Hematopoietic multipotent progenitor cell (in vitro differentiated cells): ENCODE measurements around the gene CCDC187. TPM values are rescaled to one million over a fixed set of nuclear protein-coding genes. Genes with fewer than 3 reads are reported as not detected.
"Not testable (repeated sequence)": the region's sequence is repeated elsewhere in the genome, so short reads cannot be mapped to it uniquely, and the experiment has no call there.

ENCODE experiments used
- DNase-seq, 3 donors: peaks; one replicate each; pipeline ENCODE4 v3.0.0-alpha.2; 2011 to 2015; ENCODE audit warnings: low read depth in 2 of 3, low spot score in 2 of 3
- total RNA-seq: library from RNA; depleted of rRNA; stranded (reverse); fragments of >200 nt; gene quantifications from one replicate; pipeline ENCODE4 v1.2.3, GENCODE V29; 2012

CCDC187 gene
- total RNA-seq = 0.81 TPM

DNA sequence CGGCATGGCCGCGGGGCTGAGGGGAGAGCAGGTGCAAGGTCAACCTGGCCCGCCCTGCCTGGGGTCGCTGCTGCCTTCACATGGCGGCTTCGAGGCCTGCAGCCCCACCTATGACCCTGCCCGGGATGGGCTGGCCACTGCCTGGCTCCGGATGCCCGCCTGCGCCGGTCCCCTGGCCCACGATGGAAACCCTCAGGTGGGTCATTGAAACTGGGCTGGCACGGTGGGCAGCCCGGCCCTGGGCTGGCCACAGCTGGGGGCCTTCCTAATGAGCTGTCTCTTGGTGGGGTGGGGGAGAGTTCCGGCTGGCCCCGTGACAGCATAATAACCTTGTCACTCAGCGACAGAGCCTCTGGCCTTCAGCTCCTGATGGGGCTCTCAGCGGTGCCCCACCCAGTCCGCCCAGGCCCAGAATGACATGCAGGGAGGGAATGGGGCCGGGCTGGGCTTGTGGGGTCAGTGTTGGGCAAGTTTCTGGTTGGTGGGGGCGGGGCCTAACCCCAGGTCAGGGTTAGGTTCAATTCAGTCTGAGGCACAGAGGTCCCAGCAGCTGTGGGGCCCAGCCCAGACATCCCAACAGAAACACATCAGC lies at the start of gene CCDC187:
CCDC187 (minus strand) TSS at position 270 of the 592 bp plus-strand sequence; CDS start at position 6, 264 bp downstream.
- no peak for DNase-seq

DNA sequence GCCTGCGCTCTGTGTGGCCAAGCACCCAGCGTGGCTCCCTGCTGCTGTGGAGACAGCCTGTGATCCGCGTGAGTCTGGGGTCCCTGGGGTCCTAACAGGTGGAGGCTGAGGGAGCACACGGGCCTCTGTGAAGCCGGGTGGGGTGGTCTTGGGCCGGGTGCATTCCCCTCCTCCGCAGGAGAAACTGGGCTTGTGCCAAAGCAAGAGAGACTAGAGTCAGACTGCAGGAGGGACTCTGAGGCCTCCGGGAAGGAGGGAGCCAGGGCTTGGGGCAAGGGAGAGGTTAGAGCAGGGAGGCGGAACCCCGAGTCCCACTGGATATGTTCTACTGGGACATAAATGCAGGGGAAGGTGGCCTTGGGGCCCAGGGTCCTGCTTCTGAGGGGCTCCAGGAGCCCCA lies 49.2 kb upstream of the CCDC187 start:
- no peak for DNase-seq

DNA sequence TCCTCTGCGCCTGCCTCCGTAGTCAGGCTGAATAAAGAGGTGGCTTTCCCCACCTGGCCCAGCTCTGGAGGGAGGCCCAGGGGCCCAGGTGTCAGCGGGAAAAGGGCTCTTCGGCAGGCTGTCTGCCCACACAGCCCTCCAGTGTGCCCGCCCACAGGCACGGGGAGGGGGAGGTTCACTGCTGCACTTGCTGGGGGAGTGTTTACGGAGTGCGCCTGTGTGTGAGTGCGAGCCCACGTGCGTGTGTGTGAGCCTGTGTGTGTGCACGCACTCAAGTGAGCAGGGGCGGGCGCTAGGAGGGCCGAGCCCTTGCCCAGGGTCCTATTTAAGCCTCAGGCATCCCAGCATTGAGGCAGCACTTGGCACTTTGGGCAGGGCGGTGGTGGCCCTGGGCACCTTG lies 48.8 kb upstream of the CCDC187 start:
- no peak for DNase-seq

DNA sequence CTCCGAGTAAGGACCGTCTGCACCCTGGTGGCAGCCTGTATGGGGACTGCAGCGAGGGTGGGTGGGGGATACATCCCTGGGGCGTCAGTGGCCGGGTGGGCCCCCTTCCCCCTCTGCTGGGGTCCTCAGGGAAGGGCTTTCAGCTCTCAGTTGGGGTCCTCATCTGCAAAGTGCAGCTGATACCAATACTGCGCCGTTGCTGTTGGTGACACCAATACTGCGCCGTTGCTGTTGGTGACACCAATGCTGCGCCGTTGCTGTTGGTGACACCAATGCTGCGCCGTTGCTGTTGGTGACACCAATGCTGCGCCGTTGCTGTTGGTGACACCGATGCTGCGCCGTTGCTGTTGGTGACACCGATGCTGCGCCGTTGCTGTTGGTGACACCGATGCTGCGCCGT lies 48.0 kb upstream of the CCDC187 start:
- not testable (repeated sequence) for DNase-seq

DNA sequence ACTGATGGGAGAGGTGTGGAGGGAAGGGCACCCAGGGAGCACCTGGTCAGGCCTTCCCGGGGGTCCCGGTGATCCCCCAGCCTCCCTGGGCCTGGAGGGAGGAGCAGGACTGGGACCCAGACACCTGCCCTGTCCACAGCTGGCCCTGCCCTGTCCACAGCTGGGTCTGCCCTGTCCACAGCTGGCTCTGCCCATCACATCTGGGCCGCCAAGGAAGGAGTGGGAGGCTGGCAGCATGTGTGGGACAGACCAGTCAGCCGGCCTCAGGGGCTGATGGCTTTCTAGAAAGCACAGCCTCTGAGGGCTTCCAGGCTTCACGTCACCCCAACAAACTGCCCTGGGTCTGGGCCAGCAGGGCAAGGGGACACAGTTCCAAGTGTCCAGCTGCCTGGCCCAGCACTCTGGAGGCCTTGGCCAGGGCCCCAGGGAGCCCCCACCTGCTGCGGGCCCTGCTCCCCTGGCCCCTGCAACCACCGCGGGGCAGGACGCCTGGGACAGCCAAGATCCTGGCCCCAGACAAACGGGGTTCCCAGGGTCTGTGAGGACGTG lies 47.4 kb upstream of the CCDC187 start:
- DNase-seq = no peak

DNA sequence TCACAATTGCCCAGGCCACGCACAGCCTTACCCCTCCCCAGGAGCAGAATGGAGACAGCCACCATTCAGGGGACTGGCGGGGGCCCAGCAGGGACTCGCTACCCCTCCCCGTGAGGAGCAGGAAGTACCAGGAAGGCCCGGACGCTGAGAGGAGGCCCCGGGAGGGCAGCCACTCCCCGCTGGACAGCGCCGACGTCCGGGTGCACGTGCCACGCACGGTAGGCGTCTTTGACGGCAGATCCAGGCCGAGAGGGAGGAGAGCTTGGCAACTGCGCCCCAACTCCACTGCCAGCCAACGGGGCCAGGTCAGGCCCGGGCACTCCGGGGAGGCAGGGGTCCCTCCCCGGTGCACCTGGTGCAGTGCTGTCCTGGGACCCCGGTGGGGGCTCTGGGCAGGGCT lies 45.7 kb upstream of the CCDC187 start:
- no peak for DNase-seq

DNA sequence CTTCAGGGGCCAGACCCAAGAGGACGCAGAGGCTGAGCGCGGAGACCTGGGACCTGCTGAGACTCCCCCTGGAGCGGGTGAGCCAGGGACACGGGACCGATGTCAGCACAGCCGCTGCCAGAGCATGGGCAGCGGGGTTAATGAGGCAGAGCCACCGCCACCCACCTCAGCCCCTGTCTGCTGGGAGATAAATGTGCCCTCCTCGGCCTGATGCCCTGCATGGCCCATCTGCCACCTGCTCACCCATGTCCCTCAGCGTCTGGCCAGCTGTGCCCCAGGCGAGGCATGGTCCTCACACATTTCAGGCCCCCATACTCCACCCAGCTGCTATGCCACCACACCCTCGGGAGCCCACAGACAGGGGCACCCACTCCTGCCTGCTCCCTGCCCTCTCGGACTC lies 44.8 kb upstream of the CCDC187 start:
- DNase-seq = no peak

DNA sequence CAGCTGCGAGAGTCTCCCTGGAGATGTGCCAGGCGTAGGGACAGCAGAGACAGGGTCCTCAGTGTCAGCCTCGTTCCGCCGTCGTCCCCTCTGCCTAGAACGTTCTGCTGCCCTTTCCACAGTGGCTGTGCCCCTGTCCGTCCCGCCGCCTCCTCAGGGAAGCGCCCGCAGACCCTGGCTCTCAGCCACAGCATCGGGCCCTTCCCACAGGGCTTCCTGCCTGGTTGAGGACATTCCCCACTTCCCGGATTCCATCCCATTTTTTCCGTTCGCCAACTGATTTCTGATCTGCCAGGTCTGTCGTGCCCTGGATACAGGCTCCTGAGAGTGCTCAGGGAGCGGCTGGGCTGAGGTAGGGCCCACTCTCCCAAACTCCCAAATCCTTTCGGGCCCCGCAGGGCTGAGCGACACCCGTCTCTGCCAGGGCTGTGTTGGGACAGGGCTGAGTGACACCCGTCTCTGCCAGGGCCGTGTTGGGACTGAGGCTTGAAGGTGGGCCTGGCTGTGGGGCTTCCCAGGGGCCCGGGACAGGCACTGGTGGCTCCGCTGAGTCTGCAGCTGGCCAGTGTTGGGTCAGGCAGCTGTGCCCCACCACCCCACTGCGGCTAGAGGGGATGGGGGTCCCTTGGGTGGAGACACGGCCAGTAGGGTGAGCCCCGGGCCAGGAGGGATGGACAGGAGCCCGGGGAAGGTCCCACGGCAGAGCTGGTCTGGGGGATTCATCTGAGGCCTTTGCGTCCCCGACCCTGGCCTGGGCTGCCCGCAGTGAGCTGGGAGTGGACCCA lies 43.8 kb upstream of the CCDC187 start:
- no peak for DNase-seq

DNA sequence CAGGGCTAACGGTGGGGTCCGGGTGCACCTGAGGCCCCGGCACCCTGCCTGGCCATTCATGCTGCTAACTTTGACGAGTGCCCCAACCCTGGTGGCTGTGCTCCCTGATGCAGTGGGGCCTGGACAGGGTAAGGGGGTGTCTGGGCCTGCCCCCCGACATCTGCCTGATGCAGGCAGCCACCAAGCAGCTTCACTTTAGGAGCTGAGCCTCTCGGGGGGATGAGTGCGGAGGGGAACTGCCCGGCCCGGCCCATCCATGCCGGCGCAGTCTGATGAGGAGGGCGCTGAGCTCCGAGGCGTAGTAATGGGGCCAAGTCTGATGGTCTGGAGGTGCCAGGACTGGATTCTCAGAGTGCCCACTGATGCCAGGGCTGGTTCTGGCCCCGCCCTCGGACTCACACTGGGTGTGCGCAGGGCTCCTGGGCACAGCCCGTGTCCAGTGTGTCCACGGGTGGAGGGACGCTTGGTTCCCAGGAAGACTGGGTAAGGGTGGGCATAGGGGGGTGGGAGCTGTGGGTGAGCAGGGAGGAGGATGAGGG lies 43.1 kb upstream of the CCDC187 start:
- no peak for DNase-seq

DNA sequence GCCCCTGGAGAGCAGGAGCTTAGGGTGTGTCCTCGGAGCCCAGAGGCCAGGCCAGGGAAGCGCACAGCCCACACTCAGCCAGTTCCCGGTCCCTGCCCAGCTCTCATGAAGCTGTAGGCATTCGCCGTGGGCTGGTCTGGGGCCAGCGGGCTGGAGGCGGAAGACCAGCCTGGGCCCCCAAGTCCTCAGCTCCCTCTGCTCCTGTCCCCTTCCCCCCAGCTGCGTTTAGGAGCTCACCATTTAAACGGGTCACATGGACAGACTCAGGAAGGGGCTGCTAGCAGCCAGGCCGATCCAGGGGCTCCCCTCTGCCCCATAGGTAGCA lies 42.2 kb upstream of the CCDC187 start:
- no peak for DNase-seq

DNA sequence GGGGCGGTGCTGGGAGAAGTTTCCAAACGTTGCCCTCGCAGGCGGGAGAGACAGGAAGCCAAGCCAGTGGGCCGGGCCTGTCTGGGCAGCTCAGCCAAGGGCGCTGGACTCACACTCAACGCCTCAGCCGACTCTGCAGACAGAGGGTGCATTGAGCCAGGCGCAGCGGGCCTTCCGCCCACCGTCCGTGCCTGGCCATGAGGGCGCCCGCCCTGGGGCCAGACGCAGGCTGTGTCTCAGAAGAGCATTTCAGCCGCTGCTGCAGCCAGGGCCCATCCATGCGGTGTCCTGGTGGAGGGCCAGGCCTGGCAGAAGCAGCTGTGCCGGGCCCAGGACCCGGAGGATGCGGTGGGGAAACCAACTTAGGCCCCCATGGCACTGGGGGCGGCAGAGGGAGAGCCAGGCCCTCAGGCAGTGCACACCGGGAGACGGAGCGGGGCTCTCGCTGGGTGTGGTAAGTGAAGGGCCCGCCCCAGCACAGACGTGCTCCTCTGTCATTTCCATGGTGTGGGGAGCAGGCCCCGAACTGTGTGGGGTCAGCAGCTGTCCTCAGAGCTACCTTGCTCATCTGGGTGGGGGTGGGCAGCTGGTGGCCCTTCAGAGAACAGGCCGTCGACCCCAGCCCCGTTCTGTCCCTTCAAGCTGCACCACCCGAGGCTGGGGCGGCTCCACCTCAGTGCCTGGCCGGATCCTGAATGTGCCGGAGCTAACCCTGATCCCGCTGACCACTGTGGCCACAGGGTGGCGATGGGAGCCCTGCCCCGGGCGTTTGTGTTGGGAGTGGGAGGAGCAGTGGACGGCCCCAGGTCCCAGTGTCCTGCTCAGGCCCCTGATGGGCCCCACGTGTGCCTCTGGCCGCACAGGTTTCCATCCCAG lies 41.6 kb upstream of the CCDC187 start:
- DNase-seq = no peak

DNA sequence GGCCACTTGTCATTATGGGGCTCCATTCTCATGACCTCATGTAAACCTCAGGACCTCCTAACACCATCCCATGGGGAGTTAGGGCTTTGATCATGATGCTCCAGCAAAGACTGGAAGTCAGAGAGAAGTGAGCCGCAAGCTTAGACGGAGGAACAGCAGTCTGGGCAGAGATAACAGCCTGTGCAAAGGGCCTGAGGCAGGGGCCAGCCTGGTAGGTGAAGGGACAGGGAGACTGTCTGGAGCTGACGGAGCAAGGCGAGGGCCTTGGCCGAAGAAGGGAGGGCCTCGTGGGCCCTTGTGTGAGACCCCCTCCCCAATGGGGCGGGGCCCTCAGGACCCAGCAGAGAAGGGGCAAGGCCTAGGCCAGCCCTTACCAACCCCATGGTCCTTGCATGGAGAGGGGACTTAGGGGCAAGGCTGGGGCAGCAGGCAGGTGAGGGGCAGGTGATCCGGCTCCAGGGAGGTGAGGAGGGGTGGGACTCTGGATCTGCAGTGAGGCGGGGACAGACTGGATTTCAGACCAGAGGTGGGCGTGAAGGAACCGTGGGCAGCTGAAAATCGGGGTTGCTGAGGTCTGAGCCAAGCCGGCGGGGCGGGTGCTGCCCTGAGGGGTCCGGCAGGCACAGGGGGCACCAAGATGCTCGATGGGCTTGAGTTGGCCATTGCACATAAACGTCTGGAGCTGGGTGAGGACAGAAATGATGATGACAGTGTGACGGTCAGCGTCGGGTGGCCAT lies 40.8 kb upstream of the CCDC187 start:
- no peak for DNase-seq

DNA sequence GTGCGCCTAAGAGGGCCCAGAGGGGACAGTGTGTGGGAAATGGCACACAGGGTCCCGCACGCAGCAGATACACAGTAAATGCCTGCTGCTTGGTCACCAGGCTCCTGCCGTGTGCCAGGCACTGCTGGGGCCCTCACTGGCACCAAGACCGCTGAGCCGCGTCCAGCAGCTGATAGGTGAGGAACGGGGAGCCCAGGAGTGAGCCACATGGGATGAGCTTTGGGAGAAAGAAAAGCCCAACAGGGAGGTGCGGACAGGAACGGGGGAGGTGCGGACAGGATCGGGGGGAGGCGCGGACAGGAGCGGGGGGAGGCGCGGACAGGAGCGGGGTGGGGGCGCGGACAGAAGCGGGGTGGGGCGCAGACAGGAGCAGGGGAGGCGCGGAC lies 40.0 kb upstream of the CCDC187 start:
- DNase-seq = no peak

DNA sequence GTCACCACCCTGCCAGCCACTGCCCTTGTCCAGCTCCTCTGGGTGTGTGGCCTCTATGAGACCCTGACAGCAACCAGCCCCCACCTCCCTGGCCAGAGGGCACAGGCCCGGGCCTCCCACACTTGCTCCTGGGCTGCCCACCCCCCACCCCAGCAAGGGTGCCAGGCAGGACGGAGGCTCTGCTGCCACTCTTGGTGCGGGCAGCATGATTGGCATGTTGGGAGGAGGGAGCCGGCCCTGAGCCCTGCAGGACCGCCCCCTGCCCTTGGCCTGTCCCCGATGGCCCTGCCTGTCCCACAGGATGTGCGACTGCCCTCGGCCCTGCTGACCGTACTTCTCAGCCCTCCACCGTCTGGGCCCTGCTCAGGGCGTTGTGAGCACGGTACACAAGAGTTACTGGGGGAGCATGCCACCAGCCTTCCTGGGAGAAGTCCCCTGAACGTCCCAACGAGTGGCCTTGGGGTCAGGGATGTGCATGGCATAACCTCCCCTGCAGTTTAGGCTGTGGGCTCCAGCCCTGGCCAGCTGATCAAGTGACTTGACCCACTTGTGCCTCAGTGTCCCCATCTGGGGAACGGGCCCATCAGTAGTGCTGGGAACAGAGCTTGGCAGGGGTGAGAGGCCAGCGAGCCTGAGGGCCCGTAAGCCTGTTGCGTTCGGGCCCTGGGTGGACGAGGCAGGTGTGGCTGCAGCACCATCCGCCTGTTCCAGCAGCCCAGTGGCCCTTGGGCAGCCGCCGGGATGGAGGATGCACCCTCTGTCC lies 39.4 kb upstream of the CCDC187 start:
- no peak for DNase-seq

DNA sequence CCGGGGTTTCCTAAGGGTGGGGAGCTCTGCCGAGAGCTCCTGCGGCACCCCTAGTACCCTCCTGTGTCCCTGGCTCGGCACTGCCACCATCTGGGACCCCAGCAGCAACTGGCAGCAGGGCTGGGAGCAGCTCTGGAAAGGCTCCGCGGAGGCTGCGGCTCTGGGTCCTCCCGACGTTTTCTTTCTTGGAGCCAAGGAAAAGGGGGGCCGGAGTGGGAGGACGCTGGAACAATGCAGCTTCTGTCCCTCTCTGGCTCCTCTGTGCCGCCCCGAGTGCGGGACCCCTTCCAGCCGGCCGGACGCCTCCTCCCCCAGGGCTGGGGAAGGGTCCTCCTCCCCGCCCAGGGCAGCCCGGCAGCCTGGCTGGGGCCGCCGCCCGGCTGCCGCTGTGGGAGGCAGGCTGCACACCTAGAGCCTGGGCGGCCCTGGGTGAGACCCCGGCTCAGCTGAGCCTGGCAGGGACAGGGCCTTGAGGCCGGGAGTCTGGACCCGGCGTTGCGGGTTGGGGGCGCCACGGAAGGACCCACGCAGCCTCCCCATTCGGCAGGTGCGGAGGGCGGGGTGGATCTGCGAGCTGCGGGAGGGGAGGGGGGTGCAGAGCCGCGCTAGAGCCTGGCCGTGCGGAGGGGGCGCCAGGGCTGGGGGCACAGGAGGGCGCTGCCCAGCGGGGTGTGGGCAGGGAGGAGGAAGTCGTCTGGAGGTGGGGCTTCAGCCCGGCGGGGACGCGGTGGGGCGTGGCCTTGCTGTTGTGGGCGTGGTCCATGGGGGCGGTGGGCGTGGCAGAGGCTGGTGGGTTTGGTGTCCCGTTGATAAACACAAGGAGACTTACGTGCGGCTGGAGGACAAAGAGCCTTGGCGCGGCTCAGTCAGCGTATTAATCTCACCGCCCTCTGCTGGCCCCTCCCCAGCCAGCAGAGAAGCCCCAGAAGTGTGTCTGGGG lies 38.6 kb upstream of the CCDC187 start:
- peak in 2 of 3 donors; percentile 88 to 91 for DNase-seq

DNA sequence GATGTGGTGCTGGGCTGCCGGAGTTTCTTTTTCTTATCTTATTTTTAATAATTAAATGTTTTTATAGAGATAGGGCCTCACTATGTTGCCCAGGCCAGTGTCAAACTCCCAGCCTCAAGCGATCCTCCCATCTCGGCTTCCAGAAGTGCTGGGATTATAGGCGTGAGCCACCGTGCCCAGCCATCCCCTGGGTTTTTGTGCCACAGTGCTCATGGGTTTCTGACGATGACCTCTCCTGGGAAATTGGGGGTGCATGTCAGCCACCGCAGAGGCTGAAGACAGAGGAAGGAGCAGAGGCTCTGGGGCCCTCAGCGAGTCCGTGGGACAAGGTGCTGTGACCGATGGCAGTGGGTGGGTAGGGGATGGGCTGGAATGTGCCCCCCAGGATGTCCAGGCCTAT lies 37.9 kb upstream of the CCDC187 start:
- DNase-seq = no peak

DNA sequence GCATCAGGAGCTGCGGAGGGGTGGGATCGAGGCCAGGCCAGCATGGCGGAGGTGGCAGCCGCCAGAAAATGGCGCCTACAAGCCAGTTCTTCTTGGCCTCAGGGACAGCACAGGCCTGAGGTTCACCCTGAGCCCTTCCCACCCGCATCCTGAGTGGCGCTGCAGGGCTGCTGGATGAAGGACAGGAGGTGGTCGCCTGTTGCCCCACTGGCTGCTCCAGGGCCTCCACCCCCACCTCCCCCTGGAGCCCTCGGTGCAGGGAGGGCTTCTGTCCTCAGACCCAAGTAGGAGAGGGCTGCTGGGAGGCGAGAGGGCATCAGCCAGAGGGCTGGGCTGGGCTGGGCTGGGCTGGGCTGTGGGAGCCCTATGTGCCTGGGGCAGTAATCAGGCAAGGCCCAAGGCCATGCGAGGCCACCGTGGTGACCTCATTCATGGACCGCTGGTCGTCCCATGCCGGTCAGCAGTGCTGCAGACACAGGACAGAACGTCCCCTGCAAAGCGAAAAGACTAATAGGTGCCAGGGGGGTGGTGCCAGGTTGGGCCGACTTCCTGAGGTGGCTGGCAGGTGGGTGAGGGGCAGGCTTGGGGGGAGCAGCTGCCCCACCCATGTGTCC lies 37.3 kb upstream of the CCDC187 start:
- DNase-seq = no peak

DNA sequence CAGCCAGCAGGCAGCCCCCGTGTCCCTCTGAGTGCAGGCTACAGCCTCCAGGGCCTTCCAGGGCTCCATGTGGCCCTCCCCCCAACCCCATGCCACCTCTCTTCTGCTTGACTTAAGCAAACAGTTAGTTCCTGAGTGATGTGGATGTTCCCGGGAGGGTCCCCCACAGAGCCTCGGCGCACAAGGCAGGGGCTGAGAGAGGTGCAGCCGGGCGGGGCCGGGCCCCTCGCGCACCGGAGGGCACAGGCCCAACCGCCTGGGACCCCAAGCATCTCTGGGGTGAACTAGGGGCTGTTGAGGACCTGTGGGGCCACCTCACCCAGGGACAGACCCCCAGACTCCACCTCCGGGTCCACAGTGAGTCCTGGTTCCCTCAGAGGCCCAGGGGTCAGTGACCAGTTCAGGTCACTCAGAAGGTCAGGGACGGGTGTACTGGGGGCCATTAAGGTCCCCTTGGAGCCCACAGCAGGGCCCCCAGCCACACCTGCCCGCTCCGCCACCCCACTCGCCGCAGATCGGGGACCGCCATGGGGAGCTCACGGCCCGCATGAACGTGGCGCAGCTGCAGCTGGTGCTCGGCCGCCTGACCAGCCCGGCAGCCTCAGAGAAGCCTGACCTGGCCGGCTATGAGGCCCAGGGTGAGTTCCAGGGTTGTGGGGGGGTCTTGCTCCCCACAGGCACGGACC lies 36.6 kb upstream of the CCDC187 start:
- no peak for DNase-seq
